IMR-90 (cell line): ENCODE data around the gene THRB.

ENCODE experiments used
- CEBPB ChIP-seq: IDR thresholded peaks from 2 replicates; pipeline ENCODE4 v1.6.1; 2012; ENCODE audit warnings: low read depth, low read length, improper control_type of control experiment
- CHD1 ChIP-seq: IDR thresholded peaks from 2 replicates; pipeline ENCODE4 v1.6.1; 2012; ENCODE audit warnings: low read depth, low read length, improper control_type of control experiment
- POLR2A ChIP-seq: IDR thresholded peaks from 2 replicates; pipeline ENCODE4 v1.6.1; 2012; ENCODE audit warnings: mild to moderate bottlenecking, low read depth, low read length
- RCOR1 ChIP-seq: IDR thresholded peaks from 2 replicates; pipeline ENCODE4 v1.6.1; 2012; ENCODE audit warnings: mild to moderate bottlenecking, low read length, improper control_type of control experiment; ENCODE audit not compliant: insufficient replicate concordance
- SMC3 ChIP-seq: fragments of 150-350 bp; IDR thresholded peaks from 2 replicates; pipeline ENCODE4 v1.6.1; 2016; ENCODE audit warnings: low read depth, mild to moderate bottlenecking, antibody characterized with exemption, low read length, moderate library complexity
- TF ChIP-seq, protein P1 (sequence below): conservative IDR thresholded peaks from 2 replicates; pipeline ENCODE4 v1.5.1; 2012; ENCODE audit warnings: mild to moderate bottlenecking, low read depth, low read length, improper control_type of control experiment
- TF ChIP-seq, protein P2 (sequence below): fragments of 150-350 bp; IDR thresholded peaks from 2 replicates; pipeline ENCODE4 v1.6.1; 2016; ENCODE audit warnings: low read depth, mild to moderate bottlenecking, low read length, moderate library complexity, borderline replicate concordance

DNA sequence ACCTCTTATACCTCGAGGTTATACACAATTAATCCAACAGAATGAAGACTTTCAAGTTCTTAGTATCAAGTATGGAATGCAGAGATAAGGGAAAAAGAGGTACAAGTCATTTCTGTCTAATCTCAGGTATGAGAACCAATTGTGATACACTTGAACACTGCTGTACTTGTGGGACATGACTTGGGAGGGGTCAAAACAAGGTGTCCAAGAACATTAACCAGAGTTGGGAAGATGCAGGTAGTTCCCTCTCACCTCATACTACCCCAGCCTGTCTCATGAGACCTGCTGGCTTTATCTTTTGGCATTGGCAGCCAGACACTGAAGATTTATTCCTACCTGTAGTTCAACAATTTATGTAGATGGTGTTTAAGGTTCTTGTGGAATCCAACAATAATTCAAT is 339.9 kb downstream of the THRB start:
- TF ChIP-seq POLR2A (no peak), RCOR1 (no peak), CHD1 (no peak), SMC3 (no peak), CEBPB (no peak)
- TF ChIP-seq, protein P1, sequence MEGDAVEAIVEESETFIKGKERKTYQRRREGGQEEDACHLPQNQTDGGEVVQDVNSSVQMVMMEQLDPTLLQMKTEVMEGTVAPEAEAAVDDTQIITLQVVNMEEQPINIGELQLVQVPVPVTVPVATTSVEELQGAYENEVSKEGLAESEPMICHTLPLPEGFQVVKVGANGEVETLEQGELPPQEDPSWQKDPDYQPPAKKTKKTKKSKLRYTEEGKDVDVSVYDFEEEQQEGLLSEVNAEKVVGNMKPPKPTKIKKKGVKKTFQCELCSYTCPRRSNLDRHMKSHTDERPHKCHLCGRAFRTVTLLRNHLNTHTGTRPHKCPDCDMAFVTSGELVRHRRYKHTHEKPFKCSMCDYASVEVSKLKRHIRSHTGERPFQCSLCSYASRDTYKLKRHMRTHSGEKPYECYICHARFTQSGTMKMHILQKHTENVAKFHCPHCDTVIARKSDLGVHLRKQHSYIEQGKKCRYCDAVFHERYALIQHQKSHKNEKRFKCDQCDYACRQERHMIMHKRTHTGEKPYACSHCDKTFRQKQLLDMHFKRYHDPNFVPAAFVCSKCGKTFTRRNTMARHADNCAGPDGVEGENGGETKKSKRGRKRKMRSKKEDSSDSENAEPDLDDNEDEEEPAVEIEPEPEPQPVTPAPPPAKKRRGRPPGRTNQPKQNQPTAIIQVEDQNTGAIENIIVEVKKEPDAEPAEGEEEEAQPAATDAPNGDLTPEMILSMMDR = no peak
- TF ChIP-seq, protein P2, sequence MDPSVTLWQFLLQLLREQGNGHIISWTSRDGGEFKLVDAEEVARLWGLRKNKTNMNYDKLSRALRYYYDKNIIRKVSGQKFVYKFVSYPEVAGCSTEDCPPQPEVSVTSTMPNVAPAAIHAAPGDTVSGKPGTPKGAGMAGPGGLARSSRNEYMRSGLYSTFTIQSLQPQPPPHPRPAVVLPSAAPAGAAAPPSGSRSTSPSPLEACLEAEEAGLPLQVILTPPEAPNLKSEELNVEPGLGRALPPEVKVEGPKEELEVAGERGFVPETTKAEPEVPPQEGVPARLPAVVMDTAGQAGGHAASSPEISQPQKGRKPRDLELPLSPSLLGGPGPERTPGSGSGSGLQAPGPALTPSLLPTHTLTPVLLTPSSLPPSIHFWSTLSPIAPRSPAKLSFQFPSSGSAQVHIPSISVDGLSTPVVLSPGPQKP = no peak
